H9 (cell line): Measurements from ENCODE around the gene C1D. TPM values are rescaled to one million over a fixed set of nuclear protein-coding genes. Genes with fewer than 3 reads are reported as not detected.

Experiments
- DNase-seq: peaks from one replicate; pipeline ENCODE4 v3.0.0-alpha.2; 2017
- H2AFZ ChIP-seq: one replicate; pipeline ENCODE4 v1.6.1; 2013; ENCODE audit warnings: mild to moderate bottlenecking, low read length, control low read depth, moderate library complexity
- H2AK5ac ChIP-seq: 2 replicates; pipeline ENCODE4 v1.6.1; 2013; ENCODE audit warnings: low read length, control low read depth, mixed read lengths; ENCODE audit not compliant: insufficient read length
- H2BK120ac ChIP-seq: one replicate; pipeline ENCODE4 v1.6.1; 2013; ENCODE audit warnings: low read depth, mild to moderate bottlenecking, low read length, control low read depth, inconsistent platforms; ENCODE audit not compliant: poor library complexity, severe bottlenecking
- H2BK12ac ChIP-seq: 2 replicates; pipeline ENCODE4 v1.6.1; 2013; ENCODE audit warnings: low read length, control low read depth, mixed read lengths, low read depth; ENCODE audit not compliant: insufficient read length
- H2BK15ac ChIP-seq: 2 replicates; pipeline ENCODE4 v1.6.1; 2013; ENCODE audit warnings: low read depth, low read length, control low read depth
- H2BK20ac ChIP-seq: one replicate; pipeline ENCODE4 v1.6.1; 2013; ENCODE audit warnings: low read depth, mild to moderate bottlenecking, low read length, control low read depth, inconsistent platforms; ENCODE audit not compliant: poor library complexity, severe bottlenecking
- H2BK5ac ChIP-seq: 2 replicates; pipeline ENCODE4 v1.6.1; 2013; ENCODE audit warnings: low read length, control low read depth, mixed read lengths; ENCODE audit not compliant: insufficient read length
- H3K14ac ChIP-seq: 2 replicates; pipeline ENCODE4 v1.6.1; 2013; ENCODE audit warnings: low read length, control low read depth; ENCODE audit not compliant: insufficient read depth
- H3K18ac ChIP-seq: 2 replicates; pipeline ENCODE4 v1.6.1; 2013; ENCODE audit warnings: low read depth, mild to moderate bottlenecking, mixed read lengths, low read length, control low read depth; ENCODE audit not compliant: insufficient read length
- H3K23ac ChIP-seq: 2 replicates; pipeline ENCODE4 v1.6.1; 2013; ENCODE audit warnings: low read length, control low read depth, mixed read lengths, low read depth; ENCODE audit not compliant: insufficient read length
- H3K23me2 ChIP-seq: 2 replicates; pipeline ENCODE4 v1.6.1; 2013; ENCODE audit warnings: low read depth, mild to moderate bottlenecking, mixed read lengths, low read length, control low read depth; ENCODE audit not compliant: insufficient read length, poor library complexity, severe bottlenecking
- H3K27ac ChIP-seq: 2 replicates; pipeline ENCODE4 v1.5.1; 2013; ENCODE audit warnings: low read length, control low read depth, mixed read lengths, low read depth; ENCODE audit not compliant: insufficient read length
- H3K27me3 ChIP-seq: 2 replicates; pipeline ENCODE4 v1.6.1; 2013; ENCODE audit warnings: low read length, control low read depth, inconsistent platforms; ENCODE audit not compliant: insufficient read depth
- H3K4ac ChIP-seq: 2 replicates; pipeline ENCODE4 v1.6.1; 2013; ENCODE audit warnings: low read depth, mild to moderate bottlenecking, control low read depth, inconsistent platforms, low read length, moderate library complexity
- H3K4me1 ChIP-seq: 2 replicates; pipeline ENCODE4 v1.6.1; 2013; ENCODE audit warnings: low read length, control low read depth, inconsistent platforms; ENCODE audit not compliant: insufficient read depth
- H3K4me2 ChIP-seq: 2 replicates; pipeline ENCODE4 v1.6.1; 2013; ENCODE audit warnings: low read length, control low read depth, mixed read lengths; ENCODE audit not compliant: insufficient read length, insufficient read depth
- H3K56ac ChIP-seq: 2 replicates; pipeline ENCODE4 v1.6.1; 2013; ENCODE audit warnings: low read depth, mild to moderate bottlenecking, mixed read lengths, low read length, control low read depth; ENCODE audit not compliant: insufficient read length
- H3K79me1 ChIP-seq: 2 replicates; pipeline ENCODE4 v1.6.1; 2013; ENCODE audit warnings: low read depth, mild to moderate bottlenecking, moderate library complexity, low read length, control low read depth, inconsistent platforms; ENCODE audit not compliant: insufficient read depth, poor library complexity, severe bottlenecking
- H3K79me2 ChIP-seq: 2 replicates; pipeline ENCODE4 v1.6.1; 2013; ENCODE audit warnings: low read length, control low read depth, inconsistent platforms; ENCODE audit not compliant: insufficient read depth
- H3K9ac ChIP-seq: 2 replicates; pipeline ENCODE4 v1.6.1; 2013; ENCODE audit warnings: low read length, control low read depth, mixed read lengths; ENCODE audit not compliant: insufficient read length; ENCODE audit errors: extremely low read depth
- H3K9me3 ChIP-seq: one replicate; pipeline ENCODE4 v1.6.1; 2013; ENCODE audit warnings: low read depth, low read length, inconsistent platforms; ENCODE audit not compliant: control insufficient read depth
- H3T11ph ChIP-seq: one replicate; pipeline ENCODE4 v1.6.1; 2013; ENCODE audit warnings: mild to moderate bottlenecking, low read length, control low read depth, inconsistent platforms
- H4K20me1 ChIP-seq: one replicate; pipeline ENCODE4 v1.6.1; 2013; ENCODE audit not compliant: control insufficient read depth, insufficient read length, insufficient read depth
- H4K5ac ChIP-seq: 2 replicates; pipeline ENCODE4 v1.6.1; 2013; ENCODE audit warnings: low read depth, mild to moderate bottlenecking, mixed read lengths, low read length, control low read depth; ENCODE audit not compliant: insufficient read length
- H4K8ac ChIP-seq: replicated peaks from 2 replicates; pipeline ENCODE4 v1.6.1; 2013; ENCODE audit warnings: low read length, control low read depth, mixed read lengths, low read depth; ENCODE audit not compliant: insufficient read length
- H4K91ac ChIP-seq: 2 replicates; pipeline ENCODE4 v1.6.1; 2013; ENCODE audit warnings: low read depth, mild to moderate bottlenecking, moderate library complexity, mixed read lengths, low read length, control low read depth; ENCODE audit not compliant: insufficient read length
- H3K27ac Mint-ChIP-seq, 3 experiments: 2 replicates in 2 of 3; 3 replicates in 1 of 3; pipeline ENCODE4 v1.8.0; 2020 to 2021; ENCODE audit warnings: mixed read lengths in 3 of 3, mild to moderate bottlenecking in 1 of 3, moderate library complexity in 1 of 3
- H3K27me3 Mint-ChIP-seq: 2 replicates; pipeline ENCODE4 v1.8.0; 2021; ENCODE audit warnings: low read depth, mild to moderate bottlenecking, moderate library complexity, mixed read lengths
- H3K36me3 Mint-ChIP-seq, 3 experiments: 2 replicates in 2 of 3; 3 replicates in 1 of 3; pipeline ENCODE4 v1.8.0; 2020 to 2021; ENCODE audit warnings: low read depth in 3 of 3, mixed read lengths in 3 of 3; ENCODE audit not compliant: insufficient read depth in 1 of 3
- H3K4me1 Mint-ChIP-seq, 2 experiments: 2 replicates each; pipeline ENCODE4 v1.8.0; 2020; ENCODE audit warnings: mixed read lengths in 2 of 2
- H3K4me3 Mint-ChIP-seq, 2 experiments: 2 replicates in 1 of 2; 3 replicates in 1 of 2; pipeline ENCODE4 v1.8.0; 2020 to 2021; ENCODE audit warnings: mild to moderate bottlenecking in 2 of 2, mixed read lengths in 2 of 2, moderate library complexity in 1 of 2
- H3K9me3 Mint-ChIP-seq, 2 experiments: 2 replicates in 1 of 2; 3 replicates in 1 of 2; pipeline ENCODE4 v1.8.0; 2020; ENCODE audit warnings: mild to moderate bottlenecking in 2 of 2, mixed read lengths in 2 of 2, moderate library complexity in 1 of 2
- CTCF ChIP-seq: fragments of 200-600 bp; sonication (generic); conservative IDR thresholded peaks from 3 replicates; pipeline ENCODE4 v1.8.0; 2021; ENCODE audit warnings: antibody characterized with exemption, mild to moderate bottlenecking
- WGBS: extraction: QIAGEN DNeasy Blood & Tissue Kit; methylation state at CpG from one replicate; pipeline ENCODE4 v1.1.7; 2013; ENCODE audit warnings: missing lambda C conversion rate, low lambda C conversion rate, mixed read lengths; ENCODE audit not compliant: insufficient read length; ENCODE audit errors: extremely low coverage; 5-methylcytosine and 5-hydroxymethylcytosine counted together
- total RNA-seq: library from RNA; stranded (reverse); gene quantifications from 2 replicates; pipeline ENCODE4 v1.2.1, GENCODE V29; 2021

The C1D gene
- total RNA-seq, 1 experiment from 2014 or later: 19.7 TPM

GRCh38 chr2:68031542-68032160 lies 31.2 kb downstream of the C1D start:
- Histone ChIP-seq H3K4me2 (no peak overlapping the region), H3K18ac (no peak overlapping the region), H3K4ac (no peak overlapping the region), H3K27me3 (no peaks in the 10 kb centered on the region), H3K4me1 (no peaks in the 10 kb centered on the region), H2BK120ac (no peak overlapping the region), H3K9me3 (no peaks in the 10 kb centered on the region), H2BK15ac (no peak overlapping the region), H4K91ac (no peak overlapping the region), H3K14ac (no peak overlapping the region), H4K5ac (no peak overlapping the region), H3K79me1 (no peaks in the 10 kb centered on the region), H3K23ac (no peak overlapping the region), H3K27ac (no peak overlapping the region), H3K56ac (no peak overlapping the region), H2AFZ (no peak overlapping the region), H2BK5ac (no peak overlapping the region), H2AK5ac (no peak overlapping the region), H3K79me2 (no peaks in the 10 kb centered on the region), H3K23me2 (no peaks in the 10 kb centered on the region), H4K8ac (no peak overlapping the region), H2BK12ac (no peak overlapping the region), H4K20me1 (no peaks in the 10 kb centered on the region), H3K9ac (no peak overlapping the region), H3T11ph (no peak overlapping the region), H2BK20ac (no peak overlapping the region)
- no peaks in the 10 kb centered on the region for H3K9me3 Mint-ChIP-seq
- H3K36me3 Mint-ChIP-seq: no peaks in the 10 kb centered on the region
- TF ChIP-seq CTCF: peak; percentile 80
- 0 out of 4 replicates have a peak, but pooled peaks cover 0 to 3% of the 10 kb centered on the region in 2 experiments for H3K4me1 Mint-ChIP-seq
- no peaks in the 10 kb centered on the region for H3K27me3 Mint-ChIP-seq
- DNase-seq: no peak
- no peak overlapping the region for H3K27ac Mint-ChIP-seq
- H3K4me3 Mint-ChIP-seq: no peak overlapping the region
- no CpG with 5 or more reads among the region's 2 CpGs for WGBS
